GM21717 (cell line): ENCODE measurements around the gene SDK1.

Experiments used
- ATAC-seq: cut with Tn5 transposase; IDR thresholded peaks from one replicate; pipeline ENCODE4 v1.9.1; 2021; ENCODE audit warnings: mild to moderate bottlenecking, moderate library complexity; ENCODE audit not compliant: unreplicated experiment

SDK1 gene

GRCh38 chr7:3408814-3409595 is 108.0 kb downstream of the SDK1 start:
- ATAC-seq: no peak

- ATAC-seq: no peak
These were observed 111.8 kb downstream of the SDK1 start for GRCh38 chr7:3412871-3413270.

GRCh38 chr7:3415861-3416312 is 114.8 kb downstream of the SDK1 start:
- no peak for ATAC-seq

GRCh38 chr7:3416453-3416852 is 115.4 kb downstream of the SDK1 start:
- ATAC-seq: no peak

- ATAC-seq: no peak
These were observed 124.0 kb downstream of the SDK1 start for GRCh38 chr7:3425087-3425486.

GRCh38 chr7:3426064-3426463 is 125.0 kb downstream of the SDK1 start:
- no peak for ATAC-seq

- ATAC-seq: no peak
These were observed 126.9 kb downstream of the SDK1 start for GRCh38 chr7:3427957-3428356.

- no peak for ATAC-seq
These were observed 128.9 kb downstream of the SDK1 start for GRCh38 chr7:3429981-3430380.

- no peak for ATAC-seq
These were observed 129.5 kb downstream of the SDK1 start for GRCh38 chr7:3430588-3430987.

- ATAC-seq: no peak
These were observed 130.3 kb downstream of the SDK1 start for GRCh38 chr7:3431306-3431705.

- ATAC-seq: no peak
These were observed 131.9 kb downstream of the SDK1 start for GRCh38 chr7:3432911-3433310.

- ATAC-seq: no peak
These were observed 133.6 kb downstream of the SDK1 start for GRCh38 chr7:3434611-3435010.

GRCh38 chr7:3436112-3436511 is 135.1 kb downstream of the SDK1 start:
- no peak for ATAC-seq

- ATAC-seq: no peak
These were observed 135.7 kb downstream of the SDK1 start for GRCh38 chr7:3436746-3437145.

- ATAC-seq: no peak
These were observed 136.4 kb downstream of the SDK1 start for GRCh38 chr7:3437467-3437866.

GRCh38 chr7:3438352-3438751 is 137.3 kb downstream of the SDK1 start:
- ATAC-seq: no peak

- no peak for ATAC-seq
These were observed 138.4 kb downstream of the SDK1 start for GRCh38 chr7:3439333-3440030.

- ATAC-seq: no peak
These were observed 139.5 kb downstream of the SDK1 start for GRCh38 chr7:3440509-3440908.

- no peak for ATAC-seq
These were observed 142.7 kb downstream of the SDK1 start for GRCh38 chr7:3443716-3444115.

- no peak for ATAC-seq
These were observed 145.7 kb downstream of the SDK1 start for GRCh38 chr7:3446786-3447185.

- no peak for ATAC-seq
These were observed 150.6 kb downstream of the SDK1 start for GRCh38 chr7:3451701-3452100.

GRCh38 chr7:3453398-3453797 is 152.3 kb downstream of the SDK1 start:
- no peak for ATAC-seq
